ENCODE data around the gene SSBP2.
"Not testable (repeated sequence)": the region's sequence is repeated elsewhere in the genome, so short reads cannot be mapped to it uniquely, and the experiment has no call there.

SSBP2 gene

GRCh38 chr5:81601919-81602318, 149.0 kb downstream of the SSBP2 start:
- in situ Hi-C loops (cut with MboI; ENCODE audit: low pct_unique_long_range_greater_than_20kb, low sequenced_read_pairs, unreplicated experiment): no loop called here
- DNase-seq (ENCODE audit: low spot score): no peak
- TF ChIP-seq CTCF (IDR thresholded peaks at IDR 0.05; ENCODE audit: extremely low read depth, insufficient read depth, missing control alignments): no peak

DNA sequence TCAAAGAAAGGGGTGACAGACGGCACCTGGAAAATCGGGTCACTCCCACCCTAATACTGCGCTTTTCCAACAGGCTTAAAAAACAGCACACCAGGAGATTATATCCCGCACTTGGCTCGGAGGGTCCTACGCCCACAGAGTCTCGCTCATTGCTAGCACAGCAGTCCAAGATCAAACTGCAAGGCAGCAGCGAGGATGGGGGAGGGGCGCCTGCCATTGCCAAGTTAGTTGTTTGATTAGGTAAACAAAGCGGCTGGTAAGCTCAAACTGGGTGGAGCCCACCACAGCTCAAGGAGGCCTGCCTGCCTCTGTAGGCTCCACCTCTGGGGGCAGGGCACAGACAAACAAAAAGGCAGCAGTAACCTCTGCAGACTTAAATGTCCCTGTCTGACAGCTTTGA, 158.8 kb downstream of the SSBP2 start:
- in situ Hi-C loops (cut with MboI; ENCODE audit: low pct_unique_long_range_greater_than_20kb, low sequenced_read_pairs, unreplicated experiment); DNase-seq (ENCODE audit: low spot score): not testable (repeated sequence)

DNA sequence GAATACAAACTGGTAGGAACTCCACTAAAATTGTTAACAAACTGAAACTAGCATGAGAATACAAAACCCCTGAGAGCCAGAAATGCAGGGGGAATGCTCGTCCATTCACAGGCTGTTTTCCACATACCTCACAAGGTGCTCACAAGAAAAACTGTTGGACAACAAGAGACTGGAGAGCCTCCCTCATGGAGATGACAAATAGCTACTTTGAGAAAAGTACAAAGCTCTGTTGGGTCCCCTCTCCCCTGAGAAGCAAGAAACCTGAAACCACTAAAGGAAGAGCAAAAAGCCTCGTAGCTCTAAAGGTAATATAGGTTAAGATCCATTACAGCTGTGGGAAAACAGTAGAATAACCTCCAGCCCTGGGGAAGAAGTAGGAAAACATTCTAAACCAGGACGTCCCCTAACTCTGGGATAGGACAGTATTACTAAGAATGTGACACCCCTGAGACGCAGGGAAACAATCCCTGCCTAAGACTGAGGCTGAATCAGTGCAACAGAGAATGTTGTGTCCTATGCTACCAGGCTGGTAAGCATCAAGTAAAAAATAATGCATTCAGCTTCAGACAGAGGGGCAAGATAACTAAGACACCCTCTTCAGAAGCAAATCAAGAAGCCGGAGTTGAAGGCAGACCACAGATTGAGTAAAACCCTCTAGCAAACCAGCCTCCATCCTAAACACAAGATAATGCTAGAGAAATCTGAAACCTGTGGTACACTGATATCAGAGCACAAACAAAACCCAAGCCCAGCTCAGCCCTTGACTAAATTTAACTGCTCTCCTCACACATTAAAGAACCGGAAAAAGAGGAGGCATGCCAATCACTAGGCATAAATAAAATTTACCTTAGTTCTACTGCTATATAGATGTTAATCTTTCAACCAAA, 160.2 kb downstream of the SSBP2 start:
- no peak for TF ChIP-seq CTCF (IDR thresholded peaks at IDR 0.05; ENCODE audit: extremely low read depth, insufficient read depth, missing control alignments)
- no peak for DNase-seq (ENCODE audit: low spot score)
- in situ Hi-C loops (cut with MboI; ENCODE audit: low pct_unique_long_range_greater_than_20kb, low sequenced_read_pairs, unreplicated experiment): no loop called here

- in situ Hi-C loops (cut with MboI; ENCODE audit: low pct_unique_long_range_greater_than_20kb, low sequenced_read_pairs, unreplicated experiment): no loop called here
- DNase-seq (ENCODE audit: low spot score): no peak
Observed at GRCh38 chr5:81579262-81579924, 171.5 kb downstream of the SSBP2 start.

DNA sequence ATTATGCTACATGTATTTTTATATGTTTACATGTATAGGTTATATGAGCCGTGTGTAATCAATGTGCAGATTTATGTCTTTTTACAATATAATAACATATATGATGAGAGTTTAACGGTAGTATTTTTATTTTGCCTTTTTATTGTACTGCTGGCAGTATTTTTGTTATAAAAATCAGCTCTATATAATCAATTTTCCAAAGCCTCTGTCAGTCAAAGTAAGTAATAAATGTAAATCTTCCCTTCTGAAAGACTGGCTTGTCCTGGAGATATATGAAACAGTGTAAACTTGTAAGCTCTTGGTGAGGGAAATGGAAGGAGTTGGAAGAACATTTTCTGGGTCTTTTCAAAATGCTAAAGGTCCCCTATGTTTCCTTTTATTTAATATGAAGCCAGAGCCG, 173.8 kb downstream of the SSBP2 start:
- no peak for DNase-seq (ENCODE audit: low spot score)
- no peak for TF ChIP-seq CTCF (IDR thresholded peaks at IDR 0.05; ENCODE audit: extremely low read depth, insufficient read depth, missing control alignments)
- in situ Hi-C loops (cut with MboI; ENCODE audit: low pct_unique_long_range_greater_than_20kb, low sequenced_read_pairs, unreplicated experiment): no loop called here

More at GRCh38 chr5:81579262-81579924, 171.5 kb downstream of the SSBP2 start:
- no peak for TF ChIP-seq CTCF (IDR thresholded peaks at IDR 0.05; ENCODE audit: extremely low read depth, insufficient read depth, missing control alignments)

- DNase-seq (ENCODE audit: low spot score): no peak
- in situ Hi-C loops (cut with MboI; ENCODE audit: low pct_unique_long_range_greater_than_20kb, low sequenced_read_pairs, unreplicated experiment): no loop called here
- TF ChIP-seq CTCF (IDR thresholded peaks at IDR 0.05; ENCODE audit: extremely low read depth, insufficient read depth, missing control alignments): no peak
Observed at GRCh38 chr5:81575924-81576323, 175.0 kb downstream of the SSBP2 start.

DNA sequence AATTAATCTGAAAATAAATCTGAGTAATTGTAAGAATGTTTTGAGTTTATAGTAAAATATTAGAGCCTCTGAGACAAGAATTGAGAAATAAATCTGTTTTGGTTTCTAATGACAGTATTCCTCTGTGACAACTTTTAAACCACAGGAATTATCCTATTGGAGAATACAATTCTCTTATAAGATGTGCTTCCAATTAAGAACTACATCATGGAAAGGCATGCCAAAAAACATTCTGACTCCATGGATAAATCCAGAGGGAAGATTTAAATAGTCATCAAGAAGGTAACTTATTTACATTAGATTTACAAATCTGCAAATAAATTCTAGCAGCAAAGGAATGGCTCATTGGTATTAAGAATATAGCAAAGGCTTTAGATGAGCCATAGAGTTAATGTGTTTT, 178.7 kb downstream of the SSBP2 start:
- DNase-seq (ENCODE audit: low spot score): no peak
- in situ Hi-C loops (cut with MboI; ENCODE audit: low pct_unique_long_range_greater_than_20kb, low sequenced_read_pairs, unreplicated experiment): no loop called here
- TF ChIP-seq CTCF (IDR thresholded peaks at IDR 0.05; ENCODE audit: extremely low read depth, insufficient read depth, missing control alignments): no peak
